NCI-H345 treated with DMSO at 0.1 percent for 48 hours (cell line): ENCODE data around the gene GATA1.

Experiments
- DNase-seq: peaks from one replicate; lab custom pipeline; 2025; ENCODE audit not compliant: unreplicated experiment; lab: John Stamatoyannopoulos, UW

Gene GATA1

DNA sequence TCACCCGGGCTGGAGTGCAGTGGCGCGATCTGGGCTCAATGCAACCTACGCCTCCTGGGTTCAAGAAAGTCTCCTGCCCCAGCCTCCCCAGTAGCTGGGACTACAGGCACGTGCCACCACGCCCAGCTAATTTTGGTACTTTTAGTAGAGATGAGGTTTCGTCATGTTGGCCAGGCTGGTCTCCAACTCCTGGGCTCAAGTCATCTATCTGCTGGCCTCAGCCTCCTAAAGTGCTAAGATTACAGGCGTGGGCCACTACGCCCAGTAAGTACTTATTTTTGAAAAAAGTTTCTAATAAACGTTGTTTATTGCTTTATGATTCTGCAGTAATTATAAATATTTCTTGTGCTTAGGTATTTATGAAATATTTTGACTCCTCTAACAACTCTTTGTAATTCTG lies 53.3 kb downstream of the GATA1 start:
- no peak for DNase-seq
